GM21423 (cell line): ENCODE results near the gene PRAF2.

Experiments
- ATAC-seq: cut with Tn5 transposase; IDR thresholded peaks from one replicate; pipeline ENCODE4 v1.9.1; 2021; ENCODE audit warnings: mild to moderate bottlenecking, moderate library complexity; ENCODE audit not compliant: unreplicated experiment

PRAF2 gene, protein sequence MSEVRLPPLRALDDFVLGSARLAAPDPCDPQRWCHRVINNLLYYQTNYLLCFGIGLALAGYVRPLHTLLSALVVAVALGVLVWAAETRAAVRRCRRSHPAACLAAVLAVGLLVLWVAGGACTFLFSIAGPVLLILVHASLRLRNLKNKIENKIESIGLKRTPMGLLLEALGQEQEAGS

DNA sequence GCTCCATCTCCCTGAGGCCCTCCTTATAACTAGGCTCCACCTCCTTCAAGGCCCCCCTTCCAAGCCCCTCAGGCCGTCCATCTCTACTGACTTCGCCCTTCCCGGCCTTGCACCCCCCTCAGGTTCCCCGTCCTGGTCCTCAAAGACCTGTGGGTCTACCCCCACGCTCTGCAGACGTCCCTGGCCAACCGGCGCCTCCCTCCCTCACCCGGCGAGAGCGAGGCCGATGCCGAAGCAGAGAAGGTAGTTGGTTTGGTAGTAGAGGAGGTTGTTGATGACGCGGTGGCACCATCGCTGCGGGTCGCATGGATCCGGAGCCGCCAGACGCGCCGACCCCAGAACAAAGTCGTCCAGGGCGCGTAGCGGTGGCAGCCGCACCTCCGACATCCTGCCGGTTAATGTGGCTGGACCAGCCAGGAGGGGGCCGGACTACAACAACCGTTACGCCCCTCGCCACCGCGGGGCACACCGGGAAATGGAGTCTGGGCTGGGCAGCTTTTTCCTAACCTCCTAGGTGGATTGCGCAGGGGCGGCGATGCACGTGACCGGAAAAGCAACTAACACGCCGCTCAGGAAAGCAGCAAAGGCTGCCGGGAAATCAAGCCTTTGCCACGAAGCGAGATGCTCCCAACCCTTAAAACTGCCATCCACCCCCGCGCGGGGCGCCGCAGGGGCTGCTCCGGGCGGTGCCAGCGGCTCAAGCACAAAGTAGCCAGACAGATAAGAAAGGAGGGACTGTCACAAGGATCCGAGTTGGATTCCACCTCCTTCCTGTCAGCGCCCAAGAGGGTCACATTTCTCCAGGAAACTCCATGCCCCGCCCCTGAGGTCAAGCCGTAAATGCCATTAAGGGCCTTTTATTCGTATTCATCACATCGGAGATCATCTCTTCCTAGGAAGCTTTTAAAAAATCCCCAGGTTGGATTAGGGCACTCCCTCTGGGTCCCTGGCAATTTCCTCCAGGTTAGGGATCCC lies at the start of gene PRAF2:
TSS of gene PRAF2 (minus strand) at position 402 of the 975 bp plus-strand sequence. CDS start at position 387, 15 bp downstream.
- peak; percentile 97 for ATAC-seq

DNA sequence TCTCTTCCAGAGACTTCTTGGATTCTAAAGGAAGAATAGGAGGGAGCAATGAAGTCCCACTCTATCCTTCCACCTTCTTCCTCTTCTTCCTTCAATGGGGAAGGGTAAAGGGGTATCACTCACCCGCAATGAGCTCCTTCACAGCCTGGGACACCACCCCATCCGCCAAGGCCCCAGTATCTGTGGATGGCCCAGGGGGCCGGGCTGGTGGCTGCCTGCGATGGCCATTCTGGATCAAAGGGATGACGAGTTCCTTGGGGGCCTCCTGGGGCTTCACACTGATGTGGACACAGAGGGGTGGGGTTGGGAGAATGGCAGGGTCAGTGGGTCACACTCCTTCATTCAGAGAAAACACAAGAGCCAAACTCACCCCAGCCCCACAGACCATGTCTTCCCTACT lies 48.7 kb upstream of the PRAF2 start:
- ATAC-seq: no peak

DNA sequence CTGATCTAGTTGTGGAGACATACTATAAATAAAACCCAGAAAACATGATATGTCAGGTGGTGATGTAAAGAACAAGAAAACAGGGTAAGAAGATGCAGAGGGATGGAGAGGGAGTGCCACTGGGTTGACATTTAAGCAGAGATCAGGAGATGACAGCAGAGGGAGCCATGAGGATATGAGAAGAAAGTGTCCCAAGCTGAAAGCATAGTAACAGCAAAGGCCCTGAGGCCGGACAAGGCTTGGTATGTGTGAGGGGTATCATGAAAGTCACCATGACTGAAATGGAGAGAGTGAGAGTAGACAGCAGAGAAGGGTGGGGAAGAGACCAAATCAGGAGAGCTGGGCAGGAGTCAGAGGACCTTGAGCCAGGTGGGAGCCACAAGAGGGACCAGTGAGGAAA lies 46.3 kb upstream of the PRAF2 start:
- no peak for ATAC-seq

DNA sequence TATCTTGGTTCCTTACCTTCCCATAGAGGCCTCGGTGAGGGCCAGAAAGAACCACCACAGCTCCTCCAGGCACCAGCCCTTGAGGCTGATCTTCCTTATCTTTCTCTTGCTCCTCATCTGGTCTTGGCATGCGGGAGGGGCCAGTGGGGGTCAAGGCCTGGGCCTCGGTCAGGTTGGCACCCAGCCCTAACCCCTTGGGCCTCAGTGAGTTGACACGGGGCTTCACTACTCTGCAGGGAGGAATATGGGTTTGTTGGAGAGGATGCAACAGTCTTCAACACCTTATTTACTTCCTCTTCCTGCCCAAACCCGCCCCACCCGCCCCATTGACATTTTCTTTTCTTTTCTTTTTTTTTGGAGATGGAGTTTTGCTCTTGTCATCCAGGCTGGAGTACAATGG lies 43.8 kb upstream of the PRAF2 start:
- no peak for ATAC-seq

DNA sequence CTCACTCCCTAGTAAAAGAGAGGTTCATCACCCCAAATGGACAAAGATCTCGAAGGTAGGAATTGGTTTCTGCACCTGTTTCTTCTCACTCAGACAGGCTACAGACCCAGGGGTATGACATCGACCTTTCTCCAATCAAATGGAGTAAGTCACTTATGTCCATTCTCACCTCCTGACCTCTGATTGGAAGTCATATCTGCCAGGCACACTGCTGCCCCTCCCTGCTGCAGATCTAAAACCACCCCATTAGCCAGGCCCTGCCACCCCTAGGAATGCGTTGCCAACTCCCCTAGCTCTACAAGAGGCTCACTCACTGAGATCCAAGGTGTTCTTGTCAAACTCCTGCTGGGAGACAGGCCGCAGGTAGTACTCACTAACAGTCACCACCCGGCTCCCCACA lies 42.9 kb upstream of the PRAF2 start:
- no peak for ATAC-seq

DNA sequence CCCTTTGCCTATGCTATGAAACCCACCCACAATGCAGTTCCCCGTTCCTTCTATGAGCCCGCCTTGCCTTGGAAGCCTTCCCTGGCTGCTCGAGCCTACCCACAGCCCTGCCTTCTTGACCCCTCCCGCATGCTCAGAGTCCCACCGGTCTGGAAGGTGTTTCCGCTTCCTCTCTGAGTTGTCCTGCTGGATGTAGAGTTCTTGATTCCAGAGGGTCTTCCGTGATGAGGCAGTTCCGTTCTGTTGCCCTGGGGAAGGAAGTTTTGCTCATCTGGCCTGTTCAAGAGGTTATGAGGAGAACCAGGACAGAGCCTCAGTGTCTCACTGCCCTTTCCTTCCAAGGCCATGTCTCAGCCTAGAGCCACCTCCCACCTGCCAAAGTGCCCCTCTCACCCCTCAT lies 42.3 kb upstream of the PRAF2 start:
- no peak for ATAC-seq

DNA sequence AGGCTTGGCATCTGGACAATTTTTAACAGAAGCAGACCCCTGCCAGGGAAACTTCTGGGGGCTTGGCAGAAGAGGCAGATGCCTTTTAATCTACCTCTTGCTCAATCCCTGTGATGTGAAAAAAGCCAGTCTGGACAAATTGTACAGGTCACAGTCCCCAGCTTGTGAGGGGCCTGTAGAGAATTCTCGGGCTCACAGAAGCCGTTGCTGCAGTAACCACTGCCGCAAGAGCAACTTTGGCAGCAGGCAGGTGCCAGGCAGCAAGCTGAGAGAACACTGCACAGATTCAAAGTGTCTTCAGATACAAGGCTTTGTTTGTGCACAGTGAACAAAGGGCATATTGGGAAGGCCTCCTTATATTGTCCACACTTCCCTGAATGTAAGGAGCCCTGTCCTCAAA lies 38.0 kb upstream of the PRAF2 start:
- ATAC-seq: no peak

DNA sequence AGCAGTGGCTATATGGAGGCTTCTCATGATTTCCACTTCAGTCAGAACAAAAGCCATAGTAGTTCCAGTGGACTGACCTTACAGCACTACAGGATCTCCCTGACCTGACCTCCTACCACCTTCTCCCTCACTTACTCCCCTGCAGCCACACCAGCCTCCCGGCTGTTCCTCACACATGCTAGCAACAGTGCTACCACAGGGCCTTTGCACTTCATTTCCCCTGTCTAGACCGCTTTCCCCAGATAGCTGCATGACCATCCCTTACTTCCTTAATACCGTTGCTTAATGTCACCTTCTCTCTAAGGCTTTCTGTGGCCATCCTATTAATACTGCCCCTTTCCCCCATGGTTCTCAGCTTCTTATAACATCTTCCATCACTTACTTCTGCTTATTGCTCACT lies 36.6 kb upstream of the PRAF2 start:
- ATAC-seq: no peak

DNA sequence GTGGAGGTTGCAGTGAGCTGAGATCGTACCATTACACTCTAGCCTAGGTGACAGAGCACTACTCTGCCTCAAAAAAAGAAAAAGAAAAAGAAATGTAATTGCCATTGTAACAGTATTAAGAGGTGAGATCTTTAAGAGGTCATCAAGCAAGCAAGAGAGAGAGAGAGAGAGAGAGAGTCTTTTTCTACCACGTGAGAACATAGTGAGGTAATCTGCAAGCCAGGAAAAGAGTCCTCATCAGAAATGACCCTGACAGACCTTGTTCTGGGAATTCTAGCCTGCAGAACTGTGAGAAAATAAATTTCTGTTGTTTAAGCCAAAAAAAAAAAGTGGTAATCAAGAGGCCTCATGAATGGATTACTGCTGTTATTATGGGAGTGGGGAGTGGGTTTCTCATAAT lies 34.8 kb upstream of the PRAF2 start:
- no peak for ATAC-seq

DNA sequence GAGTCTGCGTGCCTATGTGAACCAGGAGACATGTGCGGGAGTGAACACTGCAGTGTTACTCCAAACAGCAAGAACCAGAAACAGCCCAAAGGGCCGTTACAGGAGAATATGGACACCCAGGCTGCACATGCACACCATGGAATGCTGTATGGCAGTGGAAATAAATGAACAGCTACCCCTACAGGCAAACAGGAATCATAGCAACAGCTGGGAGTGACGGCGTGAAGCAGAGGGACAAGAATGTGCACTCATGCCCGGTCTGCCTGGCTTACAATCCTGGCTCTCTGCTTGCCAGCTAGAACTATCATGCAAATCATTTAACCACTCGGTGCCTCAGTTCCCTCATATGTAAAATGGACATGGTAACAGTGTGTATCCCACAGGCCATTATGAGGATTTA lies 33.1 kb upstream of the PRAF2 start:
- ATAC-seq: no peak

DNA sequence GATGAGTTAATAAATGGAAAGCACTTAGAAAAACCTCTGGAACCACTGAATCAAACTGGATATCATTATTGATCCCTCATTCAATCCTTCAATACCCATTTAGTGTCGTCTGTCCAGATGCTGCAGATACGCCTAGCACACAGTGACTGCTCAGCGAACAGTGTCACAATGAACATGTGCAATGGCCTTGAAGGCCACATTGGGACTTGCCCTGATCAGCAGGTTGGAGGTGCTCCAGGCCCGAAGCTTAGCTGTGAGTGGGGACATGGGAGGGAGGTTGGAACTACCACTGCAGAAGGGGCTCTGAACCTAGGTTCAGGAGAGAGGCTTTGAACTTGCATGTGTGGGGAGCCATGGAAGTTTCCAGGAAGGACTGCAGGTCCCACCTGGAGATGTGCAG lies 32.5 kb upstream of the PRAF2 start:
- no peak for ATAC-seq

DNA sequence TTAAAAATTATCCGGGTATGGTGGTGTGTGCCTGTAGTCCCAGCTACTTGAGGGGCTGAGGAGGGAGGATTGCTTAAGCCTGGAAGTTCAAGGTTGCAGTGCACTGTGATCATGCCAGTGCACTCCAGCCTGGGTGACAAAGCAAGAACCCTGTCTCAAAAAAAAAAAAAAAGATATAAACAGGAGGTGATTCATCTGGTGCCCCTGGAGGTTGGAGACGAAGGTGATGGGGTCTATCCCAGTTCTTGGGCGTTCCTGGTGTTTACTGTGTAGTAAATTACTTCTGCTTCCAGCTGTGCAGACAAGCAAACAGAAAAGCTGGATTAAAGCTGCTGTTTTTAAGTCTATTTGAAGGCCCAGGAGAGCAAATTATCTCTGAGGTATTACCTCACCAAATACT lies 29.8 kb upstream of the PRAF2 start:
- ATAC-seq: no peak

DNA sequence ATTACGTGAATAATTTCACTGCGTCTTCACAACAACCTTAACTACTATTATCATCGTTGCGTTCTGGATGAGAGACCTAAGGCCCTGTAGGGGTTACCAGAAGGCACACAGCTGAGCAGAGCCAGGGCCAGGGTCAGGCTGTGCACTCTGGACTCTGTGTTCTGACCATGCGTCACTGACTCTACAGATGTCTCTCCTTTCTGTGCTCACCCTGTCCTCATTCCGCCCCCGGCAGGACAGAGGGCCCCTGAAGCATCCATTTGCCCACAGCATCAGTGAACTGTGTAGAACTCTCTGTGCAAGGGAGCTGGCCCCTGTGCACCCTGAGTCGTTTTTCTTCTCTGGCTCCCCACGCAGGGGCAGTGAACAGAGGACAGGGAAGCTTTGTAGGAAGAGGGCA lies 28.4 kb upstream of the PRAF2 start:
- ATAC-seq: no peak

DNA sequence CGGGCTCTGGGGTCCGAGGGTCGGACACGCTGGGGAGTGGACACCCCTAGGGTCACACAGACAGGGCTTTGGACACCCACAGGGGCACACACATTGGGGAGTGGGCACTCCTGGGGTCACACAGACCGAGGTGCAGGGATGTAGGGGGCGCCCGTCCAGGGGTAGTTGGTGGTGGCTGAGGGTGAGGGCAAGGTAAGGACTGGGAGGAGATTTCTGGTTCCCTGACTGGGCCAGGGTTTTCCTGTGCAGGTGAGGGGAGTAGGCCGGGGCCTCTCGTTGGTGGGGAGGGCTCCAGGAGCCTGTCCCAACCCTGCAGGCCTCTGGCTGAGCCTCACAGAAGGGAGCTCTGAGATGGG lies 27.8 kb upstream of the PRAF2 start:
- no peak for ATAC-seq

DNA sequence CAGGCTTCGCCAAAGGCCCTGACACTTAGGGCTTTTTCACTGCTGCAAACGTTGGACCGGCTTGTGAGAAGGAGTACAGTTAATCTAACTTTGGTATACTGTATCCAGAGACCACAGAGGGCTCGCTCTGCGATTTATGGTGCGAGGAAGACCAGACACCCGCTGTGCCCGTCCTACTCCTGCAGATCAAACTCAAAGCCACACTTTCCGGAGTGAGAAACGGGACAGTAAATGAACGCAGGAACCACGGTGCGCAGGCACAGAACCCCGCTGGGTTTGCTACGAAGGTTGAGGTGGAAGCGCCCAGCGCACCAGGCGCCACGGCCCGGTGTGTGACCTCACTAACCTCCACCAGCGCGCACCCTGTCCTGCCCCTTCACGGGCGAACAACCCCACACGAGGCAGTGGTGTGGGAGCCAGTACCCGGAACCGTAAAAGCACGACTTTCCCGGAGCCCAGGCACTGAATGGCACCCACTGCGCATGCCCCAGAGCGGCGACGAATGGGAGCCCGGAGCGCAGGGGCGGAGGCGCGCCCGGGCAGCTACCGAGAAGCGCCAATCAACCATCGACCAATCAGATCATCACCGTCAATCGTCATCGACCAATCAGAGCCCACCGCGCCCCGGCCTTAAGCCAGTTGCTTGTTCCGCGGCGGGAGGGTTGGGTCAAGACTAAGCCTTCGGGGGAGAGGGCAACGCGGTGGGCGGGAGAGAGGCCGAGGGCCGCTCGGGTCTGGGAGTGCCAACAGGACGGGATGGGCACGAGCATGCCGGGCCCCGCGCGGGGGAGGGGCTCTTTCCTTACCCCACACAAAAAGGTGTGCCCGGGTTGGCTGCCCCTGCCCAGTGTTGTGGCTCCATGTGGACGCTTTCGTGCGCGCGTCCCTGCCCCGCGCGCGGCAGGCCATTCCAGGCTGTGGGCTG lies 27.2 kb upstream of the PRAF2 start:
- peak; percentile 94 for ATAC-seq

DNA sequence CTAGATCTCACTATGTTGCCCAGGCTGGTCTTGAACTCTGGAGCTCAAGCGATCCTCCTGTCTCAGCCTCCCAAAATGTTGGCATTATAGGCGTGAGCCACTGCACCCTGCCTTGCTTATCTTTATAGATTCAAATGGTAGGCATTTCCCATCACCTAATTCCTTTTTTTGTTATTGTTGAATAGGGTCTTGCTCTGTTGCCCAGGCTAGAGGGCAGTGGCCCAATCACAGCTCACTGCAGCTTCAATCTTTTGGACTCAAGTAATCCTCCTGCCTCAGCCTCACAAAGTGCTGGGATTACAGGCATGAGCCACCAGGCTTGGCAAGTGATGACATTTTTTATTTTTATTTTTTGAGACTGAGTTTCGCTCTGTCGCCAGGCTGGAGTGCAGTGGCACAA lies 22.6 kb upstream of the PRAF2 start:
- no peak for ATAC-seq

DNA sequence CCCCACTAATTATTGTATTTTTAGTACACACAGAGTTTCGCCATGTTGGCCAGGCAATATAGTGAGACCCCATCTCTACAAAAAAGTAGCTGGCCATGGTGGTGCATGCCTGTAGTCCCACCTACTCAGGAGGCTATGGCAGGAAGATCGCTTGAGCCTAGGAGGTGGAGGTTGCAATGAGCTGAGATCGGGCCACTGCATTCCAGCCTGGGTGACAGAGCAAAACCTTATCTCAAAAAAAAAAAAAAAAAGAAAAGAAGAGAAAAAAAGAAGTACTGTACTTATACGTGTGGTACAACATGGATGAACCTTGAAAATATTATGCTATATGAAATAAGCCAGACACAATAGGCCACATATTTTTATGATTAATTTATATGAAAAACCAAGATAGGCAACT lies 15.8 kb upstream of the PRAF2 start:
- ATAC-seq: no peak

DNA sequence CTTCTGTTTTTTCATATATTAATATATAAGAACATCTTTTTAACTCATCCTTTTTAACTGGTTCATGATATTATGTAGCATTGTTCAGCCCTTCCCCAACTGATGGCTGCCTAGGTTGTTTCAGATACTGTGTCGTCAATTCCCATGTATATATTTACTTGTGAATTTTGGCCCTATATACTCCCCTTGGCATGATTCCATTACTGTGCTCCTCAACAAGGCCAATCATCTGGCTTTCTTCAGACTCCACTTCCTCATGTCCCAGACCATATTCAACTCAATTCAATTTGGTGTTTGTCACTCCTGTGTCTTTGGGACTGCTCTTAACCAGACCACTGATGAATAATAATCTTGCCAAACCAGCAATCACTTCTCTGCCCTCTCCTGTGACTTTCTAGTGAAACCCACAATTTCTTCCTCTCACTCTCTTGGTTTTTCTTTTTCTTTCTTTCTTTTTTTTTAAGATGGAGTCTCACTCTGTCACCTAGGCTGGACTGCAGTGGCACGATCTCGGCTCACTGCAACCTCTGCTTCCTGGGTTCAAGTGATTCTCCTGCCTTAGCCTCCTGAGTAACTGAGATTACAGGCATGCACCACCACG lies 8.6 kb upstream of the PRAF2 start:
- ATAC-seq: no peak

DNA sequence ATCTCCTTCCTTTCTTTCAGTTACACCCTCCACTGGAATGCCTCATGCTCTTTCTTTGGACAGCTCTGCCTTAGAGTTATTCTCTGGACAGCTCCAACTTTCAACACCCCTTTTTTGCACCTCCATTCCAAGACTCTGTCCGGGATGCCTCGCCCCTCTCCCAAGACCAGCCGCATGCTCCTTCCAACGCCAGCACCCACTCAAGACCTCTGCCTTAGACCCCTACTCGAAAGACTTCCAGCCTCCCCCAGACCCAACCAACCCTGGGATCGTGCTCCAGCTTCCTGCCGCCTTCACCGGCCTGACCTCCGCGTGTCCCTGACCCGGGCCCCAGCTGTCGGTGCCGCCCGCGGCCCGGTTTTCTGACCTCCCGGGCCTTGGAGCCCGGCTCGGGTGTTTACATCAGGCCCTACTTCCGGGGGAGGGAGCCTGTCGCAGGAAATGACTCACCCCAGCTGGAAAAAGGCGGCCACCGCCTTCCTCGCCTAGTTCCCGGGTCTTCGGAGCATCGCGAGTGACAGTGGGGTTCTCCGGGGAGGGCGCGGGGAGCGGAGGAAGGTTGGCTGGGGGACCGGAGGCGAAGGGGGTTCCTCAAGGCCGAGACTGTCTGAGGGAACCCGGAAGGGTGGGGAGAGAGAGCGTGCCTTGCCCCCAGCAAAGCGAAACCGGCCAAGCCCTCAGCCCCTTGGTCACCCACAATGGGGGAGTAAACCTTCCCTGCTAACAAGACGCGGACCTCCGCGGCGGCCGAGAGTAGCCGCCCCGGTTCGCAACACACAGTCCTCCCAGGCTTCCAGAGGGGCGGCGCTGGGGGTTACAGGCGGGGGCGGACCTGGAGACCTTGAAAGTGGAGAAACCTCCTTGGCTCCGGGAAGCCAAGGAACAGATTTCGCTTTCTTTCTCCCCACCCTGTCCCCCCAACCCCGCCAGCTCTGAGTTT lies 6.0 kb upstream of the PRAF2 start, which contains the start of gene WDR45:
TSS of gene WDR45 (minus strand) at position 399 of the 940 bp plus-strand sequence. CDS start 1,792 bp downstream, outside the sequence.
- ATAC-seq: peak; percentile 73

DNA sequence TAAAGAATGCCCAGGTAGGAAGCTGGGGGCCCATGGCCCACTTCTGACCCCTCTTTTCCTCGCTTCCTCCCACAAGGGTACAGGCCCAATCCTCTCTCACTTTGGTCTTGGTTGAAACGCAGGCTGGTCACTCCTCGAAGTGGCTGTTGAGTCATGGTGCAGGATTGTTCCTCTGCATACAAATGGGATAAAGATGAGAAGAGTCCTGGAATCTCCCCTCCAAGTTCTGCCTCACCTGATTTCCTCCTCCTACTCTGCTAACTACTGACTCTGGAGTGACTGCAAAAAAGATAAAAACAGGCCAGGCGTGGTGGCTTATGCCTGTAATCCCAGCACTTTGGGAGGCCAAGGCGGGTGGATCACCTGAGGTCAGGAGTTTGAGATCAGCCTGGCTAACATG lies 4.1 kb upstream of the PRAF2 start:
- no peak for ATAC-seq
